SKM-1 (cell line): ENCODE measurements around the gene EOLA2.
"Not testable (repeated sequence)": the region's sequence is repeated elsewhere in the genome, so short reads cannot be mapped to it uniquely, and the experiment has no call there.

ENCODE experiments used
- DNase-seq: peaks from one replicate; lab custom pipeline; 2025; ENCODE audit not compliant: unreplicated experiment; lab: John Stamatoyannopoulos, UW

Gene EOLA2

GRCh38 chrX:149933547-149933946, 4.7 kb downstream of the EOLA2 start:
- DNase-seq: not testable (repeated sequence)

- not testable (repeated sequence) for DNase-seq
Observed at GRCh38 chrX:149932970-149933369, 5.3 kb downstream of the EOLA2 start.

- DNase-seq: not testable (repeated sequence)
Observed at GRCh38 chrX:149932150-149932549, 6.1 kb downstream of the EOLA2 start.

- not testable (repeated sequence) for DNase-seq
Observed at GRCh38 chrX:149931355-149931754, 6.9 kb downstream of the EOLA2 start.

- not testable (repeated sequence) for DNase-seq
Observed at GRCh38 chrX:149929400-149929799, 8.9 kb downstream of the EOLA2 start, which contains the start of gene HSFX4. HSFX4 (plus strand) TSS chrX:149929573; CDS start chrX:149929645, 72 bp downstream.

GRCh38 chrX:149928635-149929034, 9.7 kb downstream of the EOLA2 start:
- not testable (repeated sequence) for DNase-seq

GRCh38 chrX:149927964-149928258, 10.4 kb downstream of the EOLA2 start:
- not testable (repeated sequence) for DNase-seq

GRCh38 chrX:149927245-149927963, 10.9 kb downstream of the EOLA2 start:
- DNase-seq: not testable (repeated sequence)

GRCh38 chrX:149924434-149924833, 13.9 kb downstream of the EOLA2 start:
- not testable (repeated sequence) for DNase-seq

- DNase-seq: not testable (repeated sequence)
Observed at GRCh38 chrX:149923836-149924235, 14.5 kb downstream of the EOLA2 start.

GRCh38 chrX:149916745-149917392, 21.4 kb downstream of the EOLA2 start:
- no peak for DNase-seq

GRCh38 chrX:149910178-149910695, 28.1 kb downstream of the EOLA2 start:
- DNase-seq: no peak

GRCh38 chrX:149909324-149910177, 28.7 kb downstream of the EOLA2 start:
- DNase-seq: no peak

GRCh38 chrX:149908727-149909126, 29.6 kb downstream of the EOLA2 start:
- DNase-seq: no peak

- no peak for DNase-seq
Observed at GRCh38 chrX:149908308-149908707, 30.0 kb downstream of the EOLA2 start.

GRCh38 chrX:149903889-149904748, 34.2 kb downstream of the EOLA2 start:
- no peak for DNase-seq

GRCh38 chrX:149898554-149898953, 39.7 kb downstream of the EOLA2 start:
- no peak for DNase-seq

GRCh38 chrX:149890828-149891227, 47.5 kb downstream of the EOLA2 start:
- not testable (repeated sequence) for DNase-seq
